Measurements from ENCODE around the gene ANKIB1. TPM values are rescaled to one million over a fixed set of nuclear protein-coding genes. Genes with fewer than 3 reads are reported as not detected.
"Not testable (repeated sequence)": the region's sequence is repeated elsewhere in the genome, so short reads cannot be mapped to it uniquely, and the experiment has no call there.

The ANKIB1 gene
- total RNA-seq, 1 experiment from 2014 or later, result 24.4 TPM

DNA sequence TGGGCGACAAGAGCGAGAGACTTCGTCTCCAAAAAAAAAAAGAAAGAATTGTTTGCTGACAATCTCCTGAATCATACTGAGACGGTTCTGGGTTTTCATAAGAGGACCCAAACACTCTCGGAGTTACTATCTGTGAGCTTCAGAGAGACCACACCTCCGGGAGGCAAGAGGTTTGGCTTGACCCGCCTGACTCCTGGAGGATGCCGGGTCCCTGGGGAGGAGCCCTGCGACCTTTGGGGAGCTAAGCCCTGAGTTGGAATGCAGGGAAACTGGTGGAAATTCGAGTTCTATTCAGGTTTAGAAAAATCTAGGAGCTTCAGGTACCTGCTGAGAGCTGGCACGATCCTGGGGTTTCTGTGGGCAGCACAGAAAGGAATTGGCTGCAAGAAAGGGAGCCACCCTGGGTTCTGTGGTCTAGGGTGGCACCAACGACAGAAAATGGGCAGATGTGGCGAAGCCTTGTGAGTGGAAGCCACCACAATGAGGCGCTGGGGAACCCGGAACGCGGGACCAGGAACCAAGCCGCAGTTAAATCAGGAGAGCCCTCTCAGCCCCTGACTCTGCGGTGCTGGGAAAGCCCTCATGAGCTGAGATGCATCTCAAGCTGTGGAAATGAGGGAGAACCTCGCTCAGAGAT lies 179.7 kb downstream of the ANKIB1 start:
- in situ Hi-C loops (cut with HindIII; ENCODE audit: low pct_unique_long_range_greater_than_20kb, low sequenced_read_pairs), result no loop called here
- DNase-seq (ENCODE audit: low read depth), result no peak

DNA sequence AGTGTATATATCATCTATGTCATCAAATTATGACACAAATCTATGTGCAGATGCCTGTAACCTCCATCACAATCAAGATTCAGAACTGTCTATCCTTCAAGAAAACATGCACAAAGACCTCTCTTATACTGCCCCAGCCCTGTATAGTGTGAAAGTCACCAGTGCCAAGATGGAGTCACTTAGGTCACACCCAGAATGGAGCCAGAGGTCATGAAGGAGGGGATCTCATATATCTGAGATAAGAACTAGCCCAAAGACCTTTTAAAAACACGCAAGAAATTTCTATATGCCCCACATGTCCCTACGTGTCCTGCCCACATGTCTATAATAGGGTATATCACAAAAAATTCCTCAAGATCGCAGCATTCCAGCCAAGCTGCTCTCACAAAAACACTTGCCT lies 181.4 kb downstream of the ANKIB1 start:
- in situ Hi-C loops (cut with HindIII; ENCODE audit: low pct_unique_long_range_greater_than_20kb, low sequenced_read_pairs), result no loop called here
- DNase-seq (ENCODE audit: low read depth), result no peak

DNA sequence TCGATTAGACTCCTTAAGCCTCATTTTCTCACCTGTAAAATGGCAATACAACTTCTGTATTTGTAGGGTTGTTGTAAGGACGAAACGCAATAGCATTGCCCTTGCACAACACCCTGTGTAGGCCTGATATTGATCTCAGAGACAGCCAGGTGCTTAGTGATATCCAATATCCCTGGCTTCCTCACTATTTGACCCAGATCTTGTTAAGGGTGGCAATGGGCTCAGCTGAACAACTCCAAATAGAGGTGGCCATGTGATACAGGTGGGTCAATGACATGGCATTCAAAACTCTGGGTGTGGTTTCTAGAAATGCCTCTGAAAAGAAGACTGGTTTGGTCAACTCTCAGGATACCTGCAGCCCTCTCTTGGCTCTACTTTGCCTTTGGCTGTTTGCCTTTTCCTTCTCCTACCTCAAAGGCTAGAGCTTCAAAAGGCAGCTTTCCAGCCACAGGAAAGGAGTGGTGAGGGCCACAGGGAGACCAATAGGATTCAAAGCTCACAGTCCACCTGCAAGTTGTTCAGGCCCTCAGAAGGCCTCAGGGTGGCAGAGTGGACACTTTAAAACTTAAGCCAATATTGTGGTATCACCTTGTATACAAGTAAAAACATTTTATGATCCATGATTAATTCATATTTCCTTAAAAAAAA lies 186.6 kb downstream of the ANKIB1 start:
- no peak for DNase-seq (ENCODE audit: low read depth)
- in situ Hi-C loops (cut with HindIII; ENCODE audit: low pct_unique_long_range_greater_than_20kb, low sequenced_read_pairs), result no loop called here

GRCh38 chr7:92433019-92433418 lies 187.2 kb downstream of the ANKIB1 start:
- in situ Hi-C loops (cut with HindIII; ENCODE audit: low pct_unique_long_range_greater_than_20kb, low sequenced_read_pairs), result no loop called here
- no peak for DNase-seq (ENCODE audit: low read depth)

GRCh38 chr7:92435542-92435941 lies 189.8 kb downstream of the ANKIB1 start:
- in situ Hi-C loops (cut with HindIII; ENCODE audit: low pct_unique_long_range_greater_than_20kb, low sequenced_read_pairs), result no loop called here

DNA sequence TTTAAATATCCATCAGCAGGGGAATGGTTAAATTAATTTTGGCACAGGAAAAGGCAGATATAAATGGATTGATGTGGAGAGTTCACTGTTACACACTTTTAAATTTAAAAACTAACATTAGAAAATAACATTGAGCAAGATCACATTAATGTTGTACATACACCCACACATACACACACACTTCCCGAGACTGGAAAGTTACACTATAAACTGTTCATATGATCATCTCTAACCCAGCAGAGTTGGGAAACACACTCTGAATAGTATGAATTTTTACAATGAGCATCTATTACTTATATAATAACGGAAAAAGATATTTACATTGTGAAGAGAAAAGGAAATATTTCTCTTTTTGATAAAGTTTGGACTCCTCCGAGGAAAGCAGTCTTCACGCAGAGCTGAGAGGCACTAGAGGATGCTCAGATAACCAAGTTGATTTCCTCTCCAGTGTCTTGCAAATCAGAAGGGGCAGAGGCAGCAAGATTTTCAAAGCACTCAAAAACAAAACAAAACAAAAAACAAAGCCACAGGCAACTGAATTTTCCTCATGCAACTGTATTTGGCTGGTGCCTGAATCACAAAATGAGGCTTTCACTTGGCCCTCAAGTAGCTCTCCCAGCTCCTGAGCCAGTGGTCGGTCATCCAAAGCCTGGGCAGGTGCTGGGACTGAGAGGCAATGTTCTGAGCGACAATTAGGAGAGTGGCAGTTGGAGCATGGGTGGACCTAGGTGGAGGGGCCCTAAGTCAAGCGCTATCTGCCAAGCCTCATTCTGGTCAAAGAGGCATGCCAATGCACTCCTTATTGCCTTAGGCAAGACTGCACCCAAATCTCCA lies 191.1 kb downstream of the ANKIB1 start:
- in situ Hi-C loops (cut with HindIII; ENCODE audit: low pct_unique_long_range_greater_than_20kb, low sequenced_read_pairs), result no loop called here
- no peak for DNase-seq (ENCODE audit: low read depth)

More at GRCh38 chr7:92435542-92435941, 189.8 kb downstream of the ANKIB1 start:
- DNase-seq (ENCODE audit: low read depth), result no peak

- no peak for DNase-seq (ENCODE audit: low read depth)
- in situ Hi-C loops (cut with HindIII; ENCODE audit: low pct_unique_long_range_greater_than_20kb, low sequenced_read_pairs), result no loop called here
Measured at GRCh38 chr7:92437956-92438491, 192.2 kb downstream of the ANKIB1 start.

DNA sequence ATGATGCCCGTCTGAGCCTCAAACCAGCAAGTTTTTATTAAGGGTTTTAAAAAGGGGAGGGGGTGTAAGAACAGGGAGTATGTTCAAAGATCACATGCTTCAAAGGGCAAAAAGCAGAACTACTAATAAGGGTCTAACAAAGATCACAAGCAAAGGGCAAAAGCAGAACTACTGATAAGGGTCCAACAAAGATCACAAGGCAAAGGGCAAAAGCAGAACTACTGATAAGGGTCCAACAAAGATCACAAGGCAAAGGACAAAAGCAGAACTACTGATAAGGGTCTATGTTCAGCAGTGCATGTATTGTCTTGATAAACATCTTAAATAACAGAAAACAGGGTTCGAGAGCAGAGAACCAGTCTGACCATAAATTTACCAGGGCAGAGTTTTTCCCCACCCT lies 196.9 kb downstream of the ANKIB1 start:
- DNase-seq (ENCODE audit: low read depth); in situ Hi-C loops (cut with HindIII; ENCODE audit: low pct_unique_long_range_greater_than_20kb, low sequenced_read_pairs): not testable (repeated sequence)

GRCh38 chr7:92446869-92447344 lies 201.1 kb downstream of the ANKIB1 start:
- peak; percentile 87 for DNase-seq (ENCODE audit: low read depth)
- in situ Hi-C loops (cut with HindIII; ENCODE audit: low pct_unique_long_range_greater_than_20kb, low sequenced_read_pairs), result no loop called here

DNA sequence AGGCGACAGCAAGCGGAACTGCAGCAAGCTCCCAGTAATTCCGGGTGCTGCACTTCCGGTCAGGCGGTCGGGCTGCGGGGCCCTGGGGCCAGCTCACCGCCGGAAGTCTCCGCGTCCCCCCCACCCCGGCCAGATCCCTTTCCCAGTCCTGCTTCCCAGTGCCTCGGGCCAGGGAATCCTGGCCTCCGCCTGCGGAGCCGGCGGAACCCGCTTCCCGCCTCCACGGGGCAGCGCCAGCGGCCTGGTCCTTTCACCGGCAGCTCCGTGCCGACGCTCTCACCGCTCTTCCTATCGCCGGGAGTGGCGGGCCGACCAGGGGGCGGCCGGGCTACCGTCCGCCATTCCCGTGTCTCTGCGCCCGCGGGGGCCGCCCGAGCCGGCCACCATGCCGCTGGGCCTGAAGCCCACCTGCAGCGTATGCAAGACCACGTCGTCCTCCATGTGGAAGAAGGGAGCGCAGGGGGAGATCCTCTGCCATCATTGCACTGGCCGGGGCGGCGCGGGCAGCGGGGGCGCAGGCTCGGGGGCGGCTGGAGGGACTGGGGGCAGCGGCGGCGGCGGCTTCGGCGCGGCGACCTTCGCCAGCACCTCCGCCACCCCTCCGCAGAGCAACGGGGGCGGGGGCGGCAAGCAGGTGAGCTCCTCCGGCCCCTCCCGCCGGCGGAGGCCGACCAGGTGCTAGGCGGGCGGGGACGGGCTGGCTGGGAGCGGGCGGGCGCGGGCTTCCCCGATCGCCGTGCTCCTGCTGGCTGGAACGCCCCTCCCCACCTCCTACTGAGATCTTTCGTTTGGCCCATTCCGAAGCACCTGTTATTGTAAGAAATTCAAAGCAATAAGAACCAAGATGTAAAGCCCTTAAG lies 201.8 kb downstream of the ANKIB1 start, which contains the start of gene GATAD1:
GATAD1 (plus strand) TSS at position 138 of the 860 bp plus-strand sequence; CDS start at position 386, 248 bp downstream.
- no peak for DNase-seq (ENCODE audit: low read depth)
- in situ Hi-C loops (cut with HindIII; ENCODE audit: low pct_unique_long_range_greater_than_20kb, low sequenced_read_pairs), result no loop called here

DNA sequence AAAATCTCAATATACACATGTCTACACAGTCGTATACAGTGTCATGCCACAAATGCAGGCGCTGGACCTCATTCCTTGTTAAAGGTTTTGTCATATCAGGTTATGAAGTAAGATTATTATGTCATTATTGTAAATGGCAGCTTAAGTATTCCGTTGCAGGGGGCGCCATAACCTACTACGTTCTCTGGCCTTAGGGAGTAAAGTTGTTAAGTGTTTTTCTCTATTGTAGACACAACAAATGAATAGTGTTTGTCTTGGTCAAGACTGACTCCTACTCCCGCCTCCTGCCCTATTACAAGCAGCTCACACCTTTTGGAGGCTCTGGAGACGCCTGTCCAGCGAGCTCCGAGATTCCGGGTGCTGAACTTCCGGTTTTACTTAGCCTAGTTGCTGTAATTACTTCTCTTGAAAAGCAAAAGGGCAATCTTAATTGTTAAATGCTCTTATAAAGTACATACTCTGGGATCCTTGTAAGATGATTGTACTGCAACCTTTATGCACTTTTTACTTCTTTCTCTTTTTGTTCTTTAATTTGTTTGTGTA lies 202.5 kb downstream of the ANKIB1 start:
- in situ Hi-C loops (cut with HindIII; ENCODE audit: low pct_unique_long_range_greater_than_20kb, low sequenced_read_pairs), result no loop called here
- peak; percentile 70 for DNase-seq (ENCODE audit: low read depth)

Other genes with a start within 250 kb of the ANKIB1 start
- gene CYP51A1, start 111.5 kb upstream of the ANKIB1 start, total RNA-seq (2014; rRNA removed; shearing (Covaris generic); ENCODE audit: low replicate concordance), result 44.3 and 53.8 TPM in 2 replicates
- gene LRRD1, start 66.8 kb upstream of the ANKIB1 start, total RNA-seq (2014; rRNA removed; shearing (Covaris generic); ENCODE audit: low replicate concordance), result not detected in 2 replicates
- gene KRIT1, start 60 bp upstream of the ANKIB1 start, total RNA-seq (2014; rRNA removed; shearing (Covaris generic); ENCODE audit: low replicate concordance), result 7.2 and 21.9 TPM in 2 replicates
- gene GATAD1, start 201.5 kb downstream of the ANKIB1 start, total RNA-seq (2014; rRNA removed; shearing (Covaris generic); ENCODE audit: low replicate concordance), result 10.2 and 13.5 TPM in 2 replicates
- gene ERVW-1, start 232.0 kb downstream of the ANKIB1 start, total RNA-seq (2014; rRNA removed; shearing (Covaris generic); ENCODE audit: low replicate concordance), result not detected in 2 replicates

Data from Caki2 (cell line).